ENCODE measurements around the gene TRAPPC1. TPM values are rescaled to one million over a fixed set of nuclear protein-coding genes. Genes with fewer than 3 reads are reported as not detected.

Gene TRAPPC1
- total RNA-seq, 1 experiment from 2014 or later: 224 TPM

DNA sequence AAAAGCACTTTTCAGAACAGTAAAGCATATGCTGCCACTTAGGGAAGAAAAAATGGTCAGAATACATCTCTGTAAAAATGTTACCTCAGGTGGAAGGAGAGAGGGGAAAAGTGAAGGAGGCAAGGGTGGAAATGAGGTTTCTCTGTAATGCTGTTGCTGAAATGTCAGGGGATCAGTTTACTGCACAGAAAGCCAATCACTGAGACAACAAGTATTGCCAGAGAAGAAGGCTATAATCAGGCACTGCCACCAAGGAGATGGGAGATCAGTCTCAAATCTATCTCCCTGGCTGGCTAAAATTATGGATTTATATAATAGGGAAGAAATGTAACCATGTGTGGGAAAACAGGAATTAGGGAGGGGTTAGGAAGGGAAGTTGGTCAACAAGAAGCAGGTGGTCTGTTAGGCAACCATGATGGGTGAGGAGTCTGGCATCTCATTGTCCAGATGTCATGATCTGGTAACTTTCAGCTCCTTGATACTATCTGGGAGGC lies 42.9 kb upstream of the TRAPPC1 start:
- H3K36me3 ChIP-seq (ENCODE audit: low read depth): no peaks in the 10 kb centered on the region
- no peak for DNase-seq
- intact Hi-C loops (cut with micrococcal nuclease; ENCODE audit: unreplicated experiment): no loop called here
- no peaks in the 10 kb centered on the region for H3K9me3 ChIP-seq (ENCODE audit: insufficient read depth, low read depth)
- no peaks in the 10 kb centered on the region for H3K4me1 ChIP-seq (replicated peaks; ENCODE audit: insufficient read depth)
- H3K27me3 ChIP-seq (ENCODE audit: insufficient read depth, low read depth): no peaks in the 10 kb centered on the region
- no peak overlapping the region for H3K4me3 ChIP-seq
- TF ChIP-seq, protein P1, sequence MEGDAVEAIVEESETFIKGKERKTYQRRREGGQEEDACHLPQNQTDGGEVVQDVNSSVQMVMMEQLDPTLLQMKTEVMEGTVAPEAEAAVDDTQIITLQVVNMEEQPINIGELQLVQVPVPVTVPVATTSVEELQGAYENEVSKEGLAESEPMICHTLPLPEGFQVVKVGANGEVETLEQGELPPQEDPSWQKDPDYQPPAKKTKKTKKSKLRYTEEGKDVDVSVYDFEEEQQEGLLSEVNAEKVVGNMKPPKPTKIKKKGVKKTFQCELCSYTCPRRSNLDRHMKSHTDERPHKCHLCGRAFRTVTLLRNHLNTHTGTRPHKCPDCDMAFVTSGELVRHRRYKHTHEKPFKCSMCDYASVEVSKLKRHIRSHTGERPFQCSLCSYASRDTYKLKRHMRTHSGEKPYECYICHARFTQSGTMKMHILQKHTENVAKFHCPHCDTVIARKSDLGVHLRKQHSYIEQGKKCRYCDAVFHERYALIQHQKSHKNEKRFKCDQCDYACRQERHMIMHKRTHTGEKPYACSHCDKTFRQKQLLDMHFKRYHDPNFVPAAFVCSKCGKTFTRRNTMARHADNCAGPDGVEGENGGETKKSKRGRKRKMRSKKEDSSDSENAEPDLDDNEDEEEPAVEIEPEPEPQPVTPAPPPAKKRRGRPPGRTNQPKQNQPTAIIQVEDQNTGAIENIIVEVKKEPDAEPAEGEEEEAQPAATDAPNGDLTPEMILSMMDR (conservative IDR thresholded peaks at IDR 0.05): no peak
- TF ChIP-seq EZH2 (IDR thresholded peaks at IDR 0.05; ENCODE audit: low read depth): no peak
- no TSS peak for BruUV-seq (replicated peaks)
- CTCF ChIA-PET: no interaction called here
- POLR2A ChIA-PET (ENCODE audit: unreplicated experiment): no interaction called here
- H3K9me2 ChIP-seq (ENCODE audit: insufficient read depth): no peaks in the 10 kb centered on the region
- no peak overlapping the region for H3K27ac ChIP-seq
- H2AFZ ChIP-seq: no peak overlapping the region
- no peaks in the 10 kb centered on the region for H4K20me1 ChIP-seq (ENCODE audit: insufficient read depth)
- H3F3A ChIP-seq (ENCODE audit: insufficient read depth, low read depth): no peaks in the 10 kb centered on the region
- no peaks in the 10 kb centered on the region for H3K79me2 ChIP-seq (ENCODE audit: low read depth)
- no peak overlapping the region for H3K4me2 ChIP-seq

DNA sequence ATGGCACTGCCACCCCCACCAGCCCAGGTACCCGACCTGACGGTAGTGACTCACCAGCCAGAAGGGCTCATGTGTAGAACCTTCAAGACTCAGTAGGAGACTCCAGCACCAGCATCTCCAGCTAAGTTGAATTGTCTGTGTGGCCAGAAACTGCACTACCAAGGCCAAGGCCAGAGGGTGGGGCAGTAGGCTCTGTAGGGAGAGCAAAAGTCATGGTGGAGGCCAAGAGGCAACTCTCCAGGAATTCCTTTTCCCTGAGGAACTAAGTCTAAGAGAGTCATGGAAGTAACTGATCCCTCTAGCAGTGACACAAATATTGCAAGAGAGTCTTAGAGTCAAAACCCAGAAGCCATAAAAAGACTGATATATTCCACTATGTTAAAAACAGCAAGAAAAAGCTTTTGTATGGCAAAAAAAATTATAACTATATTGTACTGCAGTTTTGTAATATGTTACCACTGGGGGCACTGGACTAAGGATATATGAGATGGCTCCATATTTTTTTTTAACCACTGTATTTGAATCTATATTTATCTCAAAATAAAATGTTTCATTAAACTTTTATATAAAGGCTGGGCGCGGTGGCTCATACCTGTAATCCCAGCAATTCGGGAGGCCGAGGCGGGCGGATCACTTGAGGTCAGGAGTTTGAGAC lies 40.5 kb upstream of the TRAPPC1 start:
- TF ChIP-seq EZH2 (IDR thresholded peaks at IDR 0.05; ENCODE audit: low read depth): no peak
- TF ChIP-seq, protein P1 (conservative IDR thresholded peaks at IDR 0.05): peak; percentile 48; the same call in 1 of the 2 replicates
- intact Hi-C loops (cut with micrococcal nuclease; ENCODE audit: unreplicated experiment): no loop called here
- H3K4me1 ChIP-seq (replicated peaks; ENCODE audit: insufficient read depth): no peaks in the 10 kb centered on the region
- no peaks in the 10 kb centered on the region for H3K9me2 ChIP-seq (ENCODE audit: insufficient read depth)
- H3K27me3 ChIP-seq (ENCODE audit: insufficient read depth, low read depth): no peaks in the 10 kb centered on the region
- H3K36me3 ChIP-seq (ENCODE audit: low read depth): no peaks in the 10 kb centered on the region
- ChIA-PET POLR2A (ENCODE audit: unreplicated experiment) (interaction anchor here (0.5 kb wide), 1 partner anchor 60 kb away, joined by 5 read pairs; no protein-coding TSS in a partner anchor), CTCF (interaction anchor here (0.6 kb wide), 1 partner anchor 39 kb away, joined by 3 read pairs; no protein-coding TSS in a partner anchor)
- no peak overlapping the region for H2AFZ ChIP-seq
- no peak overlapping the region for H3K4me2 ChIP-seq
- H3F3A ChIP-seq (ENCODE audit: insufficient read depth, low read depth): no peaks in the 10 kb centered on the region
- H3K9me3 ChIP-seq (ENCODE audit: insufficient read depth, low read depth): no peaks in the 10 kb centered on the region
- no peak overlapping the region for H3K27ac ChIP-seq
- H3K4me3 ChIP-seq: no peak overlapping the region
- H4K20me1 ChIP-seq (ENCODE audit: insufficient read depth): no peaks in the 10 kb centered on the region
- no peaks in the 10 kb centered on the region for H3K79me2 ChIP-seq (ENCODE audit: low read depth)
- DNase-seq: no peak
- no TSS peak for BruUV-seq (replicated peaks)

DNA sequence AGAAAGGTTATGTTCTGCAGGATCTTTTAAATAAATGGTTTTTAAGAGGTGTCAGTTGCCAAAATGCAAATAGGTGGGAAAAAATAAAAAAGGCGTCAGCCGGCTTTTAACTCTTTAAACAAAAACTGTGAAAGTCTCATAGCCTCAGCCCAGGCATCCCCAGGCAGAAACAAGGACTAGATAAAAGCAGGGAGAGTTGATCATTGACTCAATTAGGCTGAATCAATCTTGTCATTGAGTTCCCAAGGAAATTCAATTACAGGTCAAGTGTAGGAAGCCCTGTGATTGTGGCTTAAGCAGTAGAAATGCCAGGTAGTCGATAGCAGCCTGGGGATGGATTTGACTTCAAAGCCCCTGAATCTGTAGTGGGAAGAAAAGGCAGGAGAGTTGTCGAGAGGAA lies 39.9 kb upstream of the TRAPPC1 start:
- H3F3A ChIP-seq (ENCODE audit: insufficient read depth, low read depth): no peaks in the 10 kb centered on the region
- H3K27me3 ChIP-seq (ENCODE audit: insufficient read depth, low read depth): no peaks in the 10 kb centered on the region
- H4K20me1 ChIP-seq (ENCODE audit: insufficient read depth): no peaks in the 10 kb centered on the region
- no peak for DNase-seq
- no peaks in the 10 kb centered on the region for H3K4me1 ChIP-seq (replicated peaks; ENCODE audit: insufficient read depth)
- no peak overlapping the region for H3K4me2 ChIP-seq
- intact Hi-C loops (cut with micrococcal nuclease; ENCODE audit: unreplicated experiment): no loop called here
- no peak for TF ChIP-seq EZH2 (IDR thresholded peaks at IDR 0.05; ENCODE audit: low read depth)
- TF ChIP-seq, protein P1 (conservative IDR thresholded peaks at IDR 0.05): no peak
- BruUV-seq (replicated peaks): no TSS peak
- no peaks in the 10 kb centered on the region for H3K36me3 ChIP-seq (ENCODE audit: low read depth)
- no peak overlapping the region for H3K27ac ChIP-seq
- CTCF ChIA-PET: no interaction called here
- H3K4me3 ChIP-seq: no peak overlapping the region
- H3K9me2 ChIP-seq (ENCODE audit: insufficient read depth): no peaks in the 10 kb centered on the region
- no peak overlapping the region for H2AFZ ChIP-seq
- no peaks in the 10 kb centered on the region for H3K79me2 ChIP-seq (ENCODE audit: low read depth)
- H3K9me3 ChIP-seq (ENCODE audit: insufficient read depth, low read depth): no peaks in the 10 kb centered on the region
- POLR2A ChIA-PET (ENCODE audit: unreplicated experiment): interaction anchor here (0.5 kb wide), 1 partner anchor 60 kb away, joined by 5 read pairs; no protein-coding TSS in a partner anchor
